Activated T-cell treated with anti-CD3 and anti-CD28 coated beads, Interleukin-2, amount 50 U/mL, for 72 hours (primary cell): ENCODE data around the gene HTT. TPM values are rescaled to one million over a fixed set of nuclear protein-coding genes. Genes with fewer than 3 reads are reported as not detected.
"Not testable (repeated sequence)": the region's sequence is repeated elsewhere in the genome, so short reads cannot be mapped to it uniquely, and the experiment has no call there.

ENCODE experiments used
- ATAC-seq, 2 donors: fragments of 150-1000 bp; cut with Tn5 transposase; replicated peaks in 1 of 2; 2 replicates each; pipeline ENCODE4 v1.10.0; 2021; ENCODE audit warnings: moderate library complexity in 2 of 2, mild to moderate bottlenecking in 1 of 2
- DNase-seq, 2 donors: peaks; one replicate each; pipeline ENCODE4 v3.0.0; 2021 to 2022; ENCODE audit warnings: mixed read lengths in 1 of 2
- H3K27ac Mint-ChIP-seq: one replicate; pipeline ENCODE4 v1.8.0; 2022; ENCODE audit warnings: mild to moderate bottlenecking, moderate library complexity, mixed read lengths
- H3K27me3 Mint-ChIP-seq: one replicate; pipeline ENCODE4 v1.8.0; 2022; ENCODE audit warnings: low read depth, mixed read lengths
- H3K36me3 Mint-ChIP-seq, 2 donors: one replicate each; pipeline ENCODE4 v1.8.0; 2022; ENCODE audit warnings: mixed read lengths in 2 of 2, mild to moderate bottlenecking in 1 of 2; ENCODE audit not compliant: insufficient read depth in 2 of 2
- H3K4me1 Mint-ChIP-seq: one replicate; pipeline ENCODE4 v1.8.0; 2022; ENCODE audit warnings: low read depth, mixed read lengths
- H3K4me3 Mint-ChIP-seq, 2 donors: one replicate each; pipeline ENCODE4 v1.8.0; 2022; ENCODE audit warnings: mild to moderate bottlenecking in 2 of 2, mixed read lengths in 2 of 2, moderate library complexity in 2 of 2
- H3K9me3 Mint-ChIP-seq, 2 donors: one replicate each; pipeline ENCODE4 v1.8.0; 2022; ENCODE audit warnings: mixed read lengths in 2 of 2
- total RNA-seq, 2 donors: library from RNA; stranded (reverse); gene quantifications; one replicate each; pipeline ENCODE4 v1.2.3, GENCODE V29; 2022

Gene HTT
- total RNA-seq, 2 donors from 2014 or later = 88.0 to 97.9 TPM

DNA sequence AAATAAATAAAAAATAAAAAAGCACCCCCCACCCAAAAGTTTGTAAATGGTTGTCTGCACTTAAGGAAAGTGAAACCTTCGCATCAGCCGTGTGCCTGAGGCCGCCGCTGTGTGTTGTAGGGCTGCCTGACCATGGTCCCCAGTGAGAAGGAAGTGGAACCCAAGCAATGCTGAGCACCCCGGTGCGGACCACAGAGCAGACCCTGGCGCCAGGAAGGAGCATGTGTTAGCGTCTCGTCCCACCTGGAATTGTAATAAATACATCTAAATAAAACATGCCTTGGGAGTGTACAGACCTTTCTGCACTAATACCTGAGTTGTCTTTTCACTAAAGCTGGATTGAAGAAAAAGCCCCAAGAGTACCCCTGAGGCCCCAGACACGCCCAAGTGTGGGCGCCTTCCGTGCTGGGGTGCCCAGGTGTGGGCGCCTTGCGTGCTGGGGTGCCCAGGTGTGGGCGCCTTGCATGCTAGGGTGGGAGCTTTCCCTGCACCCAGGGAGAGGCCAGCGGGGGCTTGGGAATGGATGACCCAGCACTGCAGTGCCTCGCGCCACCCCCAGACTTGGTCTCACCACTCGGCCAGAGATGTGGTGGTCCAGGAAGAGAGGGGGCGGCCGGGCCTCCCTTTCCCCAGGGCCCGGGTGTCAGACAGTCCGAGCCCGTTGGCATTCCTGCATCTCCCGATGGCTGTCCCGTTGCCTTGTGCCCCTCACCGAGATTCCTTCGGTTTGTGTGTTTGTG lies 33.9 kb upstream of the HTT start:
- H3K9me3 Mint-ChIP-seq = peaks cover 3 to 5% of the 10 kb centered on the region in 2 donors
- H3K27me3 Mint-ChIP-seq = peaks cover 9% of the 10 kb centered on the region
- peaks cover 3 to 5% of the 10 kb centered on the region in 2 donors for H3K36me3 Mint-ChIP-seq
- H3K27ac Mint-ChIP-seq = no peak overlapping the region
- H3K4me1 Mint-ChIP-seq = peaks cover 65% of the 10 kb centered on the region
- peak overlapping the region; percentile 91 to 93 for H3K4me3 Mint-ChIP-seq
- no peak for DNase-seq
- ATAC-seq = no peak

DNA sequence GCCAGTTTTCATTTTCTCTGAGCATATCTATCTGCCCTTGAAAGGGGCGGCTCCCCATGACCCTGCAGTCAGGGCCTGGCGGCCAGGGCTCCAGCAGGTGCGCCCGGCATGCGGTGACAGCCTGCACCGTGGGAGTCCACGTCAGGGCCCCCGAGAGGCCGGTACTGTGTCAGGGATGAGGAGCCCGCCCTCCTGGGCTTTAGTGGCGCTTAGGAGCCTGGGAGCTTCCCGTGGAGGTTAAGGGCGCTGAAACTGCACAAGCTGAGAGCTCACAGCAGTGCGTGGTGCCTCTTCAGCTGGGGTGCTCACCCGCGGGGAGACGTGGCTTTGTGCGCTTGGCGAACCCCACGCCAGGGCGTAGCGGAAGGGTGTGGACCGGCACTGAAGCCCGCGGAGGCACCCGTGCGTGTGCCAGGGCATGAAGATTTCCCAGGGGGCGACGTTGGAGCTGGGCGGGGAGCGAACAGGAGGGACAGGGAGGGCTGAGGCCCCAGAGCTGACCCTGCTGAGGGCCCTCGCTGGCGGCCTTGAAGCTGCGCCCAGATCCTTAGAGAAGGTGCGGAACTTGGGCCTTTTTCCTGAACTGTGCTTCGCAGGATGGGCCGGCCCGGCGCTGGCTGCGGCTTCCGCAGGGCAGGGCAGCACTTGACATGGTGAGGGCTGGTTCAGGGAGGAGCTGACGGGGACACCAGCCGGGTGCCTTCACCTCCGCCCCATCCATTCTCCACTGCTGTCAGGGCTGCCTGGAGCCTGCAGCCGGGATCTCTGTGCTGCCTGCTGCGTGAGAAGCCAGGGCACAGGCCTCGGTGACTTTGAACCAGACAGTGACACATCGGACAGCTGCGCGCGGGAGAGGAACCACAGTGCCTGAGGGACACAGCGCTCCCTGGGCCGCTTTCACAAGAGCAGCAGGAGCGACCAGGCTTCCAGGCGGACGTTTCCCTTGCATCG lies 33.0 kb upstream of the HTT start:
- peaks cover 5 to 6% of the 10 kb centered on the region in 2 donors for H3K36me3 Mint-ChIP-seq
- peak; percentile 63 to 64 for ATAC-seq
- H3K4me3 Mint-ChIP-seq = peak overlapping the region; percentile 91 to 93
- H3K27ac Mint-ChIP-seq = peak overlapping the region; percentile 50
- H3K27me3 Mint-ChIP-seq = peaks cover 1% of the 10 kb centered on the region
- DNase-seq = peak; percentile 49 to 55
- peaks cover 3 to 5% of the 10 kb centered on the region in 2 donors for H3K9me3 Mint-ChIP-seq
- H3K4me1 Mint-ChIP-seq = peaks cover 66% of the 10 kb centered on the region

DNA sequence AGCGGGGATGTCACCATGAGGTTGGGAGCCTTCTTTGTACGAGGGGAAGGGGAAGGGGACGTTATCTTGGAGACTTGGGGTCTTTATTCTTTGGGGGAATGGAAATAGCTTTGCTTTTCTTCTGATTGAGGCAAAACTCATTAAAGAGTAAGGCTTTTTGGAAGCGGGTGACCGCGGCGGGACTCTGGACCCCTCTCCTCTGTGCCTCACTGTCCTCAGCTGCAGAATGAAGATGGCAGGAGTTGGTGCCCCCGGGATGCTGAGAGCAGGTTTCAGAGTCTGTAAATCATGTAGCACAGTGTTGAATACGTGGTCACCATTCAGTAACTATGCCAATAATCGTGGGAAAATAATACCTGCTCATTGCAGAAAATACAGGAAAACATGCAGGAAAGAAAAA lies 32.3 kb upstream of the HTT start:
- no peak for DNase-seq
- Mint-ChIP-seq H3K4me3 (peak overlapping the region; percentile 91 to 93), H3K9me3 (peaks cover 3 to 5% of the 10 kb centered on the region in 2 donors), H3K27me3 (no peaks in the 10 kb centered on the region), H3K4me1 (peaks cover 66% of the 10 kb centered on the region), H3K36me3 (peaks cover 5 to 6% of the 10 kb centered on the region in 2 donors), H3K27ac (no peak overlapping the region)
- ATAC-seq = no peak

DNA sequence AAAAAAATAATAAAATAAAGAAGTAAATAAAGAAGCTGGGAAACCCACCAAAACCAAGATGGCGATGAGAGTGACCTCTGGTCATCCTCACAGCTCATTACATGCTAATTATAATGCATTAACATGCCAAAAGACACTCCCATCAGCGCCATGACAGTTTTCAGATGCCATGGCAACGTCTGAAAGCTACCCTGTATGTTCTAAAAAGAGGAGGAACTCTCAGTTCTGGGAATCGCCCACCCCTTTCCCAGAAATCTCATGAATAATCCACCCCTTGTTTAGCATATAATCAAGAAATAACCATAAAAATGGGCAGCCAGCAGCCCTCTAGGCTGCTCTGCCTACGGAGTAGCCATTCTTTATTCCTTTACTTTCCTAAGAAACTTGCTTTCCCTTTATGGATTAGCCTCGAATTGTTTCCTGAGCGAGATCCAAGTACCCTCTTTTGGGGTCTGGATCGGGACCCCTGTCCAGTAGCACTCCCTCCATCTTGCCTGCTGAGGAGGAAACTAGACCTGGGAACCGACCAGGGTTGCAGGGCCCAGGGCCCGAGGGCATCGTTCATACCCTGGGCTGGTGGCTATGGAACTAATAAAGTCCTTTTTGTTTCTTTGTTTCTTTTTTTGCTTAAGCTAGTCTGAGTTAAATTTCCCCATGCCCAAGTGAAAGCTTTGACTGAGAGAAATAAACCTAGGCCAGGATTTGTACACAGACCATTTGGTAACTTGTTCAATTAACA lies 31.0 kb upstream of the HTT start:
- DNase-seq (no peak), ATAC-seq (no peak)
- Mint-ChIP-seq H3K4me1 (peaks cover 65% of the 10 kb centered on the region), H3K36me3 (peaks cover 5 to 6% of the 10 kb centered on the region in 2 donors), H3K4me3 (no peak overlapping the region), H3K9me3 (peaks cover 3 to 5% of the 10 kb centered on the region in 2 donors), H3K27me3 (no peaks in the 10 kb centered on the region), H3K27ac (no peak overlapping the region)

DNA sequence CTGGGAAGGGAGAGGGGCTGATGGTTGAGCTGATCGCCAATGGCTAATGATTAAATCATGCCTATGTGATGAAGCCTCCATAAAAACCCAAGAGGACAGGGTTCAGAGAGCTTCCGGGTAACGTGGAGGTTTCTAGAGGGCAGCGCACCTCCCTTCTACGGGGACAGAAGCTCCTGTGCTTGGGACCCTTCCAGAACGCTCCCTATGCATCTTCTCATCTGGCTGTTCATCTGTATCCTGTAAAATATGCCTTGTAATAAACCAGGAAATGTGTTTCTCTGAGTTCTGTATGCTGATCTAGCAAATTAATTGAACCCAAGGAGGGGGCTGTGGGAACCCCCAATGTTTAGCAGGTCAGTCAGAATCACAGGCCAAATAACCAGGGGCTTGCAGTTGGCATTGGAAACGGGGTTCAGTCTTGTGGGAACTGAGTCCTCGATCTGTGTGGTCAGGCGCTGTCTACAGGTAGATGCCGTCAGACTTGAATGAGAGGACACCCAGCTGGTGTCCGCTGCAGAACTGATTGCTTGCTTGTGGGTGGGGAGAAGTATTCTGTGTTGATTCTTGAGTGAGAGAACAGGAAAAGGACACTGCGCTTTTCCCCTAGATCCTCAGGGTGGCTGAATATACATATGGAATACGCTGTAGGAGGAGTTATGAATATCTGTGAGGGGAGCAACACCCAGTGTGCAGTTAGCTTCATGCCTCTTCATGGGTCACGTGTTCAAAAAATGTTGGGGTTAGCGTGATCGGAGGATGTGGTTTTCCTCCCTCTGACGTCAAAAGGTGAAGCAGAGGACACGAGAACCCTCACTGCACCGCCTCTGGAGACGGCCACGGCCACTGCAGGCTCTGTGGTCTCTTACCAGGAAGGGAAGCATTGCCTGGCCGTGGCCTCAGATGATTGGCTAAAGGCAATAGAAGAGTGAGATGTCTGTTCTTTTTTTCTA lies 29.3 kb upstream of the HTT start:
- peak; percentile 72 to 83 for DNase-seq
- ATAC-seq = peak; percentile 30 to 58
- Mint-ChIP-seq H3K27ac (peak overlapping the region; percentile 89), H3K4me3 (peak overlapping the region; percentile 75 to 82), H3K4me1 (peaks cover 61% of the 10 kb centered on the region), H3K36me3 (peaks cover 5 to 6% of the 10 kb centered on the region in 2 donors), H3K9me3 (peaks cover 3 to 5% of the 10 kb centered on the region in 2 donors), H3K27me3 (no peaks in the 10 kb centered on the region)

DNA sequence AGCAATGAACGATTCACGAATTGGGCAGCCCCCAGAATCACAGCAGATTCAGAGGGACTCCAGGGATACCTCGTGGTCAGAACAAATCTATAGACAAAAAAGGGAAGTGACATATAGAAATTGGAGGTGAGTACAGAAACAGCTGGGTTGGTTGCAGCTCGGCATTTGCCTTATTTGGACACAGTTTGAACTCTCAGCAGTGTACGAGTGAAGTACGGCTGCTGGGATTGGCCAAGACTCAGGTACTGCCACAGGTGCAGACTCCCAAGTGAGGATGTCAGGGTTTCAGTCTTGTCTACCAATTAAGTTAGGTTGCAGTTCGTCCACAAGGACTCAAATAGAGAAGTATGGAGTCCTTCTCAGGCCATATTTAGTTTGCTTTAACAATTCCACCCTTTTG lies 28.3 kb upstream of the HTT start:
- Mint-ChIP-seq H3K4me1 (peaks cover 58% of the 10 kb centered on the region), H3K27me3 (no peaks in the 10 kb centered on the region), H3K4me3 (peak overlapping the region in 1 of 2 donors; percentile 75), H3K36me3 (peaks cover 5 to 6% of the 10 kb centered on the region in 2 donors), H3K27ac (peak overlapping the region; percentile 60), H3K9me3 (peaks cover 3 to 5% of the 10 kb centered on the region in 2 donors)
- ATAC-seq = no peak
- DNase-seq = no peak

DNA sequence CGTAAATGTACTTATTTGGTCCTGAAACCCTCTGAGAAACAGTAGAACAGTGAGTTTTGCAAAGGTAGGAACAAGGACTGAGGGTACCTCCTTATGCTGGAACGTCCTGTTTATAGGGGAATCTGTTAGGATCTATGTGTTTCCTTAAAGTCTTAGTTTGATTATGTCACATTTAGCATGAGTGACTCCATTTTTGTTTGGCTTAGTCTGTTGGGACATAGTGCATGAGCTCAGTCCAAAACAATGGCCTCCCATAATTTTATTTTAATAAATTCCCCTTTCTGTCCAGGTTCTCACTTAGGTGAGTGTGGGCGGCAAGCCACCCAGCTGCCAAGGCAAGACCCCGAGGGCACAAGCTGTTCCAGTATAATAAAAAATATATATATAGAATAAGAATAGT lies 27.9 kb upstream of the HTT start:
- peaks cover 53% of the 10 kb centered on the region for H3K4me1 Mint-ChIP-seq
- no peaks in the 10 kb centered on the region for H3K27me3 Mint-ChIP-seq
- peaks cover 3 to 5% of the 10 kb centered on the region in 2 donors for H3K9me3 Mint-ChIP-seq
- DNase-seq (no peak), ATAC-seq (no peak)
- no peak overlapping the region for H3K4me3 Mint-ChIP-seq
- H3K27ac Mint-ChIP-seq = no peak overlapping the region
- peaks cover 5 to 6% of the 10 kb centered on the region in 2 donors for H3K36me3 Mint-ChIP-seq

DNA sequence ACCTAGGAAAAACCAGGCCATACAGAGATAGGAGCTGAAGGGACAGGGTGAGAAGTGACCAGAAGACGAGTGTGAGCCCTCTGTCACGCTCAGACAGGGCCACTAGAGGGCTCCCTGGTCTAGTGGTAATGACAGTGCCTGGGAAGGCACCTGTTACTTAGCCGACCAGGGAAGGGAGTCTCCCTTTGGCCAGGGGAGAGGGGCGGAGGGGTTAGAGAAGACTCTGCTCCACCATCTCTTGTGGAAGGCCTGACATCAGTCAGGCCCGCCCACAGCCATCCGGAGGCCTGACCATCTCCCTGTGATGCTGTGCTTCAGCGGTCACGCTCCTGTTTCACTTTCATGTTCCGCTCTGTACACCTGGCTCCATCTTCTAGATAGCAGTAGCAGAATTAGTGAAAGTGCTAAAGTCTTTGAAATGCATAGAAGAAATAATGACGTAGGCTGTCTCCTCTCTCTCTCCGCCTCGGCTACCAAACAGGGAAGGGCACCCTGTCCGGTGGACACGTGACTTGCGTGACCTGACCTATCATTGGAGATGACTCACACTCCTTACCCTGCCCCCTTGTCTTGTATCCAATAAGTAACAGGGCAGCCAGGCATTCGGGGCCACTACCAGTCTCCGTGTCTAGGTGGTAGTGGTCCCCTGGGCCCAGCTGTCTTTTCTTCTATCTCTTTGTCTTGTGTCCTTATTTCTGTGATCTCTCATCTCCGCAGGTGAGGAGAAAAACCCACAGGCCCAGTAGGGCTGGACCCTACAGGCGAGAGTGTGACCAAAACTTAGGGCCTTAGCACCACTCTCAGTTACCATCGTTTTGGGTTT lies 26.8 kb upstream of the HTT start:
- Mint-ChIP-seq H3K27ac (peak overlapping the region; percentile 42), H3K36me3 (peaks cover 5 to 6% of the 10 kb centered on the region in 2 donors), H3K27me3 (no peaks in the 10 kb centered on the region), H3K4me1 (peaks cover 43% of the 10 kb centered on the region), H3K4me3 (peak overlapping the region; percentile 20 to 70), H3K9me3 (peaks cover 3 to 5% of the 10 kb centered on the region in 2 donors)
- ATAC-seq (peak; percentile 97 to 99), DNase-seq (peak; percentile 87 to 92)

DNA sequence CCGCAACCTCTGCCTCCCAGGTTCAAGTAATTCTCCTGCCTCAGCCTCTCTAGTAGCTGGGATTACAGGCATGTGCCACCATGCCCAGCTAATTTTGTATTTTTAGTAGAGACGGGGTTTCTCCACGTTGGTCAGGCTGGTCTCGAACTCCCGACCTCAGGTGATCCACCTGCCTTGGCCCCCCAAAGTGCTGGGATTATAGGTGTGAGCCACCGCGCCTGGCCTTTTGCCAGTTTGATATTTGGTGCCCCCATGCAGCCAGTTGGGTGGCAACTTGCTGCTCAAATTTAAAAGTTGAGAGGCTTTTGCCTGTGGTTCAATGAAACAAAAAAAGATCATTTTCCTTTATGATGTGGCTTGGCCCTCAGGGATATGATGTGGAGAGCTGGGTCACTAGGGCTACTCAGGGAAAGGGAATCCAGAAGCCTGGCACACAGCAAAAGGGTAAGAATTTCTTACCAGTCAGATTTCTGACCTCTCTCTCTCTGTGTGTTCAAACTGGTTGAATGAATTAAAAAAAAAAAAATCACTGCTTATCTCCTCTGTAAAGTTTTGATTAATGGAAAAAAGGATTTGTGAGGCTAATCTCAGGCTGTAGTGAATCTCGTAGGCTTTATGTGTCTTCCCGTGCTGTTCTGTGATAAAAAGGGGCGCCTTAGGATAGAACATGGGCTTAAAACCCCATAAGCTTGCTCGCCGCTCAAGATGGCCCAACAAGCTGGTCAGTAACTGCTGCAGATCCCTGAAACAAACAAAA lies 23.2 kb upstream of the HTT start:
- H3K27ac Mint-ChIP-seq, DNase-seq, H3K9me3 Mint-ChIP-seq, H3K27me3 Mint-ChIP-seq, H3K4me3 Mint-ChIP-seq, ATAC-seq: not testable (repeated sequence)
- Mint-ChIP-seq H3K4me1 (peaks cover 15% of the 10 kb centered on the region), H3K36me3 (peaks cover 9 to 11% of the 10 kb centered on the region in 2 donors)

DNA sequence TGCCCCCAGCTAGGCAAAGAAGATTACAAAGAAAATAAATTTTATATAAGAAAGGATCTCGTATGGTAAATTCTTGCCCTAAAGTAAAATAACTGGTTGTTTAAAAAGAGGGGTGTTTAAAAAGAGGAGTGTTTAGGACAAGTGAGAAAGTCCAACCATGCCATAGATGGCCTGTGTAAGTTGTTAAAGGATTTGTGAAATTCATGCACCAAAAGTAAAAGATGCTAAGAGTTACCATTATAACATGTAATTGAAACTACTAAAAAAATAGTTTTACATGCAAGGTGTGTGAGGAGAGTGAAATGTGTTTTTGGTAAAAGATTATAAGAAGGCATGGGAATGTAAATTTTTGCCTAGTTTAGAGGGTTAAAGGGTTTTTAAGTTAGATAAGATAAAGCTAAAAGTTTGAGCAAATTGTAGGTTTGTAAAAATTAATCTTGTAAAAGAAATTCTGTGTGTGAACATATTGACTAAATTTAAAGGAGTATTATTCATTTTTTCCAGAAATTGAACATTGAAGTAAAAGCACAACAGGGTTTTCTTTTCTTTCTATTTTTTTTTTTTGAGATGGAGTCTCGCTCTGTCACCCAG lies 20.2 kb upstream of the HTT start:
- Mint-ChIP-seq H3K4me3 (no peak overlapping the region), H3K27ac (no peak overlapping the region), H3K9me3 (peaks cover 2 to 9% of the 10 kb centered on the region in 2 donors), H3K4me1 (no peaks in the 10 kb centered on the region), H3K36me3 (peaks cover 10 to 14% of the 10 kb centered on the region in 2 donors), H3K27me3 (no peaks in the 10 kb centered on the region)
- no peak for ATAC-seq
- no peak for DNase-seq
